ENCODE data around the gene MYO3B.

The MYO3B gene

DNA sequence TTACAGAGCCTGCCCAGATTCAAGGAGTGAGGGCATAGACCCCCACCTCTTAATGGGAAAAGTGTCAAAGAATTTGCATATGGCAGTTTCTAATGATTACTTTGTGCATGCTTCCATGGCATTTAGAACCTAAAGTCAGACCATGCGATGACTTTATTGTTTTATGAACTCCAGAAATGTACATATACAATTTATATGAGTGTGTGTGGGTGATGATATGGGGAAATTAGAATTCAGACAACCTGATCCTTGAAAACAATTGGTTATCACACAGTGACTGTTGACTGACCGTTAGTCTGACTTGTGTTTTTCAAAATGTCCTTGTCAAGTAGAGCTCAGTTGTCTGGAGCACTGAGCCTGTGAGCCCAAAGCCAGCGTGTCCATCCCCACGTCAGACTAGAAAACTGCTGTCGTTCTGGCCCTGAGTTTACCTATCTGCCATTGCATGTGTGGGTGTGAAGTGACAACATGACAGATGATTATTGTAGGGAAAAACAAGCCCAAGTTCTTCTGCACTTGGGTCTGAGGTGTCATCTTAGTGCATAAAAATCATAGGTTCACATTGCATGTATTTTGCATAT is 128.4 kb downstream of the MYO3B start:
- no peak for DNase-seq

DNA sequence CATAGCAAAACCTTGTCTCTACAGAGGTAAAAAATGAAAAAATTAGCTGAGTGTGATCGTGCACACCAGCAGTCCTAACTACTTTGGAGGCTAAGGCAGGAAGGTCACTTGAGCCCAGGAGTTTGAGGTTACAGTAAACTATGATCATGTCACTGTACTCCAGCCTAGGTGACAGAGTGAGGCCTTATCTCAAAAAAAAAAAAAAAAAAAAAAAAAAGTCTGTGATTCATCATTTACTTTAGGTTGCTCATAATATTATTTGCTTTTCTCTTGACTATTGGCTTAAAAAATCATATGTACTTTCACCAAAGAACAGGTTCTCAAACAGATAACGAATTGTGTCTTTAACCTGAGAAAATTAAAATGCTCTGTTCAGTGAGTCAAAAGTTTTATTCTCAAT is 129.1 kb downstream of the MYO3B start:
- no peak for DNase-seq

DNA sequence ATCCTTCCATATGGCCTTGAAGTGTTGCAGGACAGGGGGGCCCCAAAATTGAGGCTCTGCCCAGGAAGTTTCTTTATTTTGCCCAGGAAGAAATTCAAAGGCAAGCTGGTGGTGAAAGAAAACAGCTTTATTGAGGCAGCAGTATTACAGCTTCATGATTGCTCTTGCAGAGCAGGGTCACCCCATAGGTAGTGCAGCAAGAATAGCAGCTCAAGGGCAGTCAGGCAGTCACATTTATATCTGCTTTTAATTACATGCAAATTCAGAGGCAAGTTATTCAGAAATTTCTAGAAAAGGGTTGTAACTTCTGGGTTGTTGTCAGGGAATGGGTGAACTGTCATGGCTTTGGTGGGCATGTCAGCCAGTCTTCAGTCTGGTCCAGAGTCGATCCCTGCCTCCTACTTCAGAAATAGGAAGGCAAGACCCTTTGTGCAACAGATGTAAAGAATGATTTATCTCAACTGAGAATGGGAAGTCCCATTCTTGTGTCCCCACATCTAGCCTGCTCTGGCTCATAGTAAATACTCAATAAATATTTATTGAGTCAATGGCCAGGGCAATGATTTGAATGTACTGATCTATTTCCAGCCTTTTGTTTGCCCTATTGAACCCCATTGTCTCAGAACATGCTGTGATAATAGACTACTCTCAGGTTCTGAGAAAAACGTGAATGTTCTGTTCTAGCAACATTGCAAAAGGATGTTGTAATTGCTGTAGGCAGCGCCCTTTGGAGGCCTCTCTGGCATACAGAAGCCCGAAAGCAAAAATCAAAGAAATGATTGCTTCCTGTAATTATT is 129.8 kb downstream of the MYO3B start:
- DNase-seq, result no peak

DNA sequence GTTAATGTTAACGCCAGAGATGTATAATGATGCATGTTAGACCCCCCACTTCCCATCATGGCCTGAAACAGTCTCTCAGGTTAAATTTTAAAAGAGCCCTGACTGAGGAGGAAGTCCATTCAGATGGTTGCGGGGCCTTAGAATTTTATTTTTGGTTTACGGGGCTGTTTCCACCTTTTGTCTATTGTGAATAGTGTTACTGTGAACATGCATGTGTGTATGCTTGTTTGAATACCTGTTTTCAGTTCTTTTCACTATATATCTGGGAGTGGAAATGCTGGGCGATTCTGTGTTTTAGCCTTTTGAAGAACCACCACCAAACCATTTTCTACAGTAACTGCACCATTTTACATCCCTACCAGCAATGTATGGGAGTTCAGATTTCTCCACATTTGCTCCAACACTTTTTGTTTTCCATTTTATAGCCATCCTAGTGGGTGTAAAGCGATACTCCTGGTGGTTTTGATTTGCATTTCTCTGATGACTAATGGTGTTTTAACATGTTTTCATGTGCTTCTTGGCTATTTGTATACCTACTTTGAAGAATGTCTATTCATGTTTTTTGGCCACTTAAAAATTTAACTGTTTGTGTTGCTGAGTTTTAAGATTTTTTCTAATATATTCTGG is 133.0 kb downstream of the MYO3B start:
- DNase-seq, result no peak

DNA sequence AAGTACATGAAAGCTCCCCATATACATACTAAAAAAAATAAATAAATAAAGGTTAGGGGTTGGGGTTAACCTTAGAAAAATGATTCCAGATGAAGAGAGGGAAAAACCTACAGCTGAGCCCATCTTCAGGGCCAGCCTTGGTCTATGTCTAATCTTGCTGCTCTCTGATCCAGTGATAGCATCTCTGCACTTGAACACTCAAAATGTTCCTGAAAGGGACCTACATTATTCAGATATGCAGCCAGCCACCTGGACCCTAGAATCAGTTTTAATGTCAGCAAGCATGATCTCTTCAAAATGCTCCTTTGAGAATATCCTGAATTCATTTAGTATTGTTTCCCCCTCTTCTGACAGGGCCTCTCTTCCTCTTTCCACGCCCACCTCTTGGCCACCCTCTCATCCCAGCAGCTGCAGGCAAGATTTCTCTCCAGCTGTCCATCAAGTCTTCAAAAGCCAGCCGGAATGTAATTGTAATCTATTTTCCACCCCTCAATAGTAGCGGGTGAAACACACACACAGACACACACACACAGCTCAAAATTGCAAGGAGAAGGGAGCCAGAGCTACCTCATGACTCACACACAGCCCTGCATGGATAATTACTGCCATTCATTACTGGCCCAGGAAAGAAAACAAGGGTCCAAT is 135.5 kb downstream of the MYO3B start:
- DNase-seq, result peak; percentile 95

DNA sequence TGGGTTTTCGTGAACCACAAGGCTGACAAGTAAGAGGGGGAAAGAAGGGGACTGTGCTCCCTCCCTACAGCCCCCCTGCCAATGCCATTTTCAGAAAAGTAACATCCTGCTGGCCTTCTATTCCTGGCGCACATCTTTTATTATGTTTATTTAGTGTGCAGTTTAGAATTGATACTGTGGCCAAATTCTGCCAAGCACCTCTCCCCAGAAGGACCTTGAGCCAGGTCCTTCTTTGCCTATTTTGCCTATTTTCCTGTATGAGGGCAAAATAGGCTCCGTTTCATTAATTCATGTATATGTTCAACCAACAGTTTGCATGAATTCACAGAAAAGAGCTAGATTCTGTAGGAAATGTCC is 136.0 kb downstream of the MYO3B start:
- DNase-seq, result no peak

DNA sequence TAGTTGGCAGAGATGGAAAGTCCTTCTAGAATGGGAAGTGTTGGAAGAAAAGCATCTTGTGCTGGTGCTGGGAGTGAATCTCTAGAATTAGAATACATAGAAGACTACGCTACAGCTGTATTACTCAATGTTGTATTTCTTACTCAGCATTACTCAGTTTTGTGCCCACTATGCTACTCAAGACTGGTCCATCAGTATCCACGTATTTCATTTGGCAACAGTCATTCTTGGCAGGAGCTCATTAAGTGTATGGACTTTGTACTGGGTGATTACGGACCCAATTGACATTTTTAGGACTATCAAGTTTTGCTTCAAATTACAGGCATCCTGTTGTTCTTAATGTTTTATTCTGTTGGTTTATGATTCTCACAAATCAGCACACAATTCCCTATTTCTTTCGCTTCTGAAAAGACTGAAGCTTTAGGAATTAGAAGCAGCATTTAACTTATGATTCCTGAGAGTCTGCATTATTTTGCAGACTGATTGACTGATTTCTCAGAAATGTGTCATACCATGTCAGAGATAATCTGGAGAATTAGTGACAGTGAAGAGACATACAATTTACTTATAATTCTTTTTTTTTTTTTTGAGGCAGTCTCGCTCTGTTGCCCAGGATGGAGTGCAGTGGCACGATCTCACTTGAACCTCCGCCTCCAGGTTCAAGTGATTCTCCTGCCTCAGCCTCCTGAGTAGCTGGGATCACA is 136.9 kb downstream of the MYO3B start:
- no peak for DNase-seq

DNA sequence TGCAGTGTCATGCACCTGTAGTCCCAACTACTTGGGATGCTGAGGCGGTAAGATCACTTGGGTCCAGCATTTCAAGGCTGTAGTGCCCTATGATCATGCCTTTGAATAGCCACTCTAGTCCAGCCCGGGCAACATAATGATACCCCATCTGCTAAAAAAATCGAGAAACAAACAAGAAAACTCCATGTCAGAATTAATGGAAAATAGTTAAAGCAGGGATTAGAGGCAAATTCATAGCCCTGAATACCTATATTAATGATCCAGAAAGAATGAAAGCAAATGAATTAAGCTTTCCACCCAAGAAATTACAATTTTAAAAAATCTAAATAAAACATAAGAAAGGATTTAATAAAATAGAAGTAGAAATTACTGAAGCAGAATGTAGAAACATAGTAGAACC is 143.0 kb downstream of the MYO3B start:
- DNase-seq, result no peak

DNA sequence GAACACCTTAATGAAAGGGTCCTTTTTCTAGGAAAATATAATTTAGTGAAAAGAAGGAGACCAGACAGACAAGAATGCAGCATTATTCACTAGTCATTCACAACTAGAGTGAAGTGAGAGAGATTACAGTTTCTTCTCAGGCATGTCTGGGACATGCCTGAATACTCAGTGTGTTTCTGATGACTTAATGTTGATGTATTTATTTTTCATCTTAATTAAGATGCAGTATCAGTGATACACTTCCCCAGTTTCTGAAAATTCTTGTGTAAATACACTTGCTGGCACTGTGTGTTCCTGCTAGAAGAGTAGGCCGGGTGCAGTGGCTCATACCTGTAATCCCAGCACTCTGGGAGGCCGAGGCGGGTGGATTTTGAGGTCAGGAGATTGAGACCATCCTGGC is 143.6 kb downstream of the MYO3B start:
- no peak for DNase-seq

DNA sequence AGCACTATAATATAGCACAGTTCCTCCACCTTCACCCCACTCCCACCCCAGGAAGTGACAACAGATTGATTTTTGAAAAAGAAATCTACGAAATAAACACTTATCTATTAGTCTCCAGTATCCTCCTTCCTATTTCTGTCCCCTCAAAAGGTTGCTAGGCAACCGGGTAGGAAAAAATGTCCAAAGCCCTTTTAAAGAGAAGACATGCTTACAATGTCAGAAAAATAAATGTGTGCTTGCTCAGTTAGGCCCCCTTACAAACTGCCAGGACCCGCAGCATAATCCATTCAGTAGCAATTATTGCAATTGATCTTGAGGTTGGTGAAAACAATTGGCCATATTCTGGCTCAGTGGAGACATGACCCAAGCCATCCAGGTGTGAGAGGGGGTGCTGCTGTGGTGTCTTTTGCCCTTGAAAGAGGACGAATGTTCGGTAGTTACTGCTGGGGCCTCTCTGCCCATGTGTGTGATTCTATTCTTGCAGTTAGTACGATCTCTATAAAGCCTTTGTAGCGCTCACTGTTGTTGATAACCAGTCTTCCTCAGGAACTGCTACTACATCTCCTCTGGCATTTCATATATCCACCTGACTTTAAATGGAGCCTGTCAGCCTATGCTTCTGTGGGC is 144.3 kb downstream of the MYO3B start:
- DNase-seq, result no peak

DNA sequence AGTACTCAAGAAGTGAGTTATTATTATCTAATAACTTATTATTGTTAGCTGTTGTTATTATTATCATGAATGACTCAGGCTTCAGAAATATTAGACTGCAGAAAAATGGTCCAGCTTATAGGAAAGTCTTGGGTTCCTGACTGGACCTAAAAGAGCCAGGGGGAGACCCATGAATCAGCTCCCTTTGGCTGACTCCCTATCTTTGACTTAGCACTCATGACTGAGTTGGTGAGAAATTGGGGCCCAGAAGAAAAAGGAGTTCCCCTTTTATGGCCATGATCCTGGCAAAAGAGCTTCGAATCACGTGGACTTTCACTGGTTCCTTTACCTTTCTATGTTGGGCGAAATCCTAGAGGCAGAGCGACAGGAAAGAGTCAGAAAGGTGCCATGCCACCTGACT is 145.8 kb downstream of the MYO3B start:
- no peak for DNase-seq

DNA sequence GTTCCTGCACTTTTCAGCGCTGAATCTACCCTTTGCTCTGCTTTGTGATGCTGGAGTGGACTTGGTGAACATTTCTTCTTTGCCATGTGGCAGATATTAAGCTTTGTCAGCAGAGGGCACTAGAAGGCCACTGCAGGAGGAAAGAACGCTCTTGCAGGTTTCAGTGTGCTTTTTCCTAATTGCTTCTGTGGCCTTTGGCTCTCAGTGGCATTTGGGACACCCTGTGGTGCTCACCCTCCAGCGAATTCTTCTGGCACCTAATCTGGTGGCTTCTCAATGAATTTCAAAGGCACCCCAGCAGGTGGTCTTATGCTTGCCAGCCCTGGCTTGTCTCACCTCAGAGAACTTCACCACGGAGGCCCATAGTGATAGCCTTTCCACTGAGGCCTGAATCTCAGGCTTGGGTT is 146.7 kb downstream of the MYO3B start:
- DNase-seq, result peak; percentile 67

DNA sequence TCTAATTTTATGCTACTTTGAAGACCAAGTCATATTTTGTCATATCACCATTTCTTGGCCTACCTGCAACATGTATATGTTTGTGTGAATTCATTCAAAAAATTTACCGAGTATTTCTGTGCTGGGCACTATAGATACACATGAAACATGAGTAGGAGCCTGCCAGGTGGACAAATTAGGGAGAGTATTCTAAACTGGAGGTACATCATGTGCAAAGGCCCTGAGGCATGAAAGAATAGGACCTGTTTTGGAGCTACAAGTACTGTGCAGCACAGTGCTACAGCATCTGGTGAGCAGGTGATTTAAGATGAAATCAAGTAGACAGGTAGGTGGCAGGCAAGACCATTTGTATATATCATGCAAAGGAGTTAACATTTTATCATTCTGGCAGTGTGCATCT is 152.9 kb downstream of the MYO3B start:
- DNase-seq, result no peak

DNA sequence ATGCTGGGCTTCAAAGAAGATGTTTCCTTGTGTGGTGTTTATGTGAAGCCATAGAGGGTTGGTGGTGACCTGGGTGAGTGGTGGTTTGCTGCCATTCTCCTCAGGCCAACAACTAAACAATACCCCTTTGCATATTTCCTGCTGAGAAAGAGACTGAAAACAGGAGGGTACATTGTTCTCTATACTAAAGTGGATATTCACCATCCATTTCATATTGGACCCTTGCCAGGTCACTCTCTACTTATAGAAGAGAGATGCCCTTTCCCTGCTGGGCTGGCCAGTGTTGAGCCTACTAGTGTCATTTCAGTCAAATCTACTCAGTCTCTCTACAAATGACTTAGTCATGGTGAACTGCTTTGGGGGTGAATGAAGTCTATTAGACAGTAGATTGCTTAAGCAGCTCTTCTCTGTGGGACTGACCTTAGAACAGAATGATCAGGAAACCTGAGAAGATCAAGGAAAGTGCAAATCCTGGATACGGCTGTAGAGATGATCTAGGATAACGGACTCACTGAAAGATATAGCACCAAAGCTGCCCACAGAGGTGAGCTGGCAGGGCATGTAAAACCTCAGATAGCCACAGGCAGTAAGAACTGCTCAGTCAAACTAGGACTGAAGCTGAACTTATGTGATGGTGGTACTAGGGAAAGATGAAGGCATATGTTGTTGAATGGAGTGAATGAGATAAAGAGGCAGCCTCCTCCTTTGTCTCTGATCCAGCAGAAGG is 154.9 kb downstream of the MYO3B start:
- DNase-seq, result no peak

DNA sequence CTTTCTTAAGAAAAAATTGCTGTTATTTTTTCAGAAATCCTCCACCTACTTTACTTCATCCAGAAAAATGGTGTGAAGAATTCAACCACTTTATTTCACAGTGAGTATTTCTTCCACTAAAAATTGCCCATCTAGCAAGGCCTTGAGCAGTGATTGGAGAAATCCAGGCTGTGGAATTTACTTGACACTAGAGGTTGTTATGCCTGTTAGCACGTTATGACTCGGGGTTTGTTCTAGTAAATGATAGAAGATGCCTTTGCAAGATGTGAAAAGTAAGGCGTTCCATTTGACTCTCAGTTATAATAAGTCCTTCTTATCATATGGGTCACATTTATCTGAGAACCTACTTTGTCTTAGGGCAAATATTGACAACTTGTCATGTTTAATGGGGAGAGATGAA is 157.4 kb downstream of the MYO3B start:
- no peak for DNase-seq

DNA sequence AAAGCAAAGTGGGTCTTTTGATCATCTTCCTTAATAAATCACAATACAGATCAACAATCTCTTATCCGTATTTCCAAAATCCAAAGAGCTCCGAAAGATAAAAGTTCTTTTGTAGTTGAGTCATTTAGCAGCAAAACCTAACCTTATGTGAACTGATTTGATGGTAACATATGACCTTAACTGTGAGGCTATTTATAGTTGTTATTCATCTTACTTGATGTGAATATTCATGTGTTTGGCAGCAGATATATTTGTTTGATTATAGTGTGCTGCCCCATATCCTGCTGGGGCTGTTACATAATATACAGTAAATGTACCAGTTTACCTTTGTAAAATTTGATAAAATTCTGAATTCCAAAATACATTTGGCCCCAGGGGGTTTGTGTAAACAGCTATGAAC is 158.5 kb downstream of the MYO3B start:
- DNase-seq, result no peak

DNA sequence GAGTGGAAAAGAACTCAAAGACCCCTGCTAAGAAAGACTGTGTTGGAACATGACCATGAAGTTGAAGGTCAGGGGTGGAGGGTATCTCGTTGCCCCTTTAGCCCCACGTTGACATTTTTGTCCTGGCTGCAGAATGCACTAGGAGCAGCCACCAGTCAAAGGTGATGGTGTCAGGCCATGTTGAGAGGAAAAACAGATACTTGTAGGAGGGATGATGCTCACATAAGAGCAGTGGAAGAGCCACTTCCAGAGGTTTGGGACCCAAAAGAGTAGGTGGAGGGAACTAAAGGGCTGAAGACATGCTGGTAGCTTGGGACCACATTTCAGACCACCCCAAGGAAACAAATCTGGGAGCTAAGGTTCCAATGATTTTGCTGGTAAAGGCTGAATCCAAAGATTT is 159.0 kb downstream of the MYO3B start:
- no peak for DNase-seq

DNA sequence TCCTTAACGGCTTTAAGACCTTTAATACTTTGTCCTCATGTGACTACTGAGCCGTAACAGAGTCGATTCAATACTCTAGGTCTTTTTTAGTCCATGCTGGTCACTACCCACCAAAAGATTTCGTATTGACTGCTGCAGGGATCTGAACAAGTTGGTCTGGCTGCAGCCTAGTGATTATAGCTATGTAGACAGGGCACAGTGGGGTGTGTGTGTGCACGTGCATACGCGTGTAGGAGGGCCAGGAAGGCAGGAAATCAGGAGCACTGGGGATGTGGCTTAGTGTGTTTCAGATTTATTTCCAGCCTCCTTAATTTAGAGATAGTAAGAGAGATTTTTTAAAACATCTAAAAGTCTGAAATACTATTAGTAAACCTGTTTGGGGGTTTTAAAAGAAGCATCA is 161.4 kb downstream of the MYO3B start:
- DNase-seq, result no peak

DNA sequence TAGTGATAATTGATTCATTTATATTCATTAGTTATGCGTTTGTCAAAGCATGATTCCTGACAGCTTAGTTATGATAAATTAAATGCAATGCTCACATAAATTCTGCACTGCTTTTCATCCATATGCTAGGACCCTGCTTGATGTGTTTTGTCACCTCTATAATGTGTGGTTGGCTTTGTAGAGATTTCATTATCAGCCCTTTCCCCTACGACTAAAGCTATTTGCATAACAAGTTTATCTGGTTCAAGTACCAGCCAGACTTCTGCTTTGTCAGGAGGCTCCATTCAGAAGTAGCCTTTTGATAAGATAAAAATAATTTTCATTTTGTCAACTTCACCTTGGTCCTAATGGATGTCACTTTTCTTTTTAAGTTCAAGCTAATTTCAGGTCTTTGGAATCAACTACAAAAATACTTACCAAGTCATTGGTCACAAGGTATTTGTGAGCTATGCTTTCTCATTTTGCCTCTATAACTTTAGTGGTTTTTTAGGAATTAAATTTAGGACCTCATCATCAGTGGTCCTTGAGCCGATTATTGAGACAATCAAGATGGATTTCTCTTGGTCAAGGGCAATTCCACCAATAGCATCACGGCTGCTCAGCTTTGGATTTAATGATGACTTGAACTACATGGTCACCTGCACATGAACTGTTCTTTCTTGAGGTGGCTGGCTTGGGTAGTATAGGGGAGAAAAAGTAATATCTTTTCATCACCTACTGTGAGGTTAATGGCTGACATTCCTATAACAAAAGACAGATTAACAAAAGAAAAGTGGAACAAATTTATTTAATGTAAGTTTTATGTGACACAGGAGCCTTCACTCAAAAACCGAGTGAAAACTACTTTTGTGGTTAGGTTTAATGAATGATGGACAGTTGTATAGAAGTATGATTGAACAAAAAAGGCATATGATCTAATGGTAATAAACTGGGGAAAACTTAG is 162.1 kb downstream of the MYO3B start:
- no peak for DNase-seq

DNA sequence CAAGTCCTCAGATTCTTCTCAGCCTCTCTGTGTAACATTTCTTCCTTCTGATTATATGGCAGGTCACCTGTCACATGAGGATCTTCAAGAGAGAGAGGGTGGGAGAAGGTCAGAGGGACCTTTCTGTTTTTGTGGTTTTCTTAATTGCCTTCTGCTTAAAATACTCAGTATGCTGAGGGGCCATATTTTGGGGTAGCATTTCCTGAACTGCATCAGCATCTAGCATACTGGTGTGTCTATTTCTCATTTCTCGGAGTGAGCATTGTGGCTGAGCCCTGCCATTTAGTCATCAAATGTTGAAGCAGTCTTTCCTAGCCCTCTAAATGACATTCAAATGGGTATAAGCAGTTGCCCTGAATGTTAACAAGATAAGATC is 162.7 kb downstream of the MYO3B start:
- DNase-seq, result no peak

All from NCI-H1436 treated with DMSO at 0.1 percent for 48 hours (cell line).